ENCODE data around the gene NADK2. TPM values are rescaled to one million over a fixed set of nuclear protein-coding genes. Genes with fewer than 3 reads are reported as not detected.
A peak's percentile ranks its signal among the peaks of the same experiment; 100 is the strongest.

Gene NADK2
- total RNA-seq, 1 donor from 2014 or later: 38.4 TPM

DNA sequence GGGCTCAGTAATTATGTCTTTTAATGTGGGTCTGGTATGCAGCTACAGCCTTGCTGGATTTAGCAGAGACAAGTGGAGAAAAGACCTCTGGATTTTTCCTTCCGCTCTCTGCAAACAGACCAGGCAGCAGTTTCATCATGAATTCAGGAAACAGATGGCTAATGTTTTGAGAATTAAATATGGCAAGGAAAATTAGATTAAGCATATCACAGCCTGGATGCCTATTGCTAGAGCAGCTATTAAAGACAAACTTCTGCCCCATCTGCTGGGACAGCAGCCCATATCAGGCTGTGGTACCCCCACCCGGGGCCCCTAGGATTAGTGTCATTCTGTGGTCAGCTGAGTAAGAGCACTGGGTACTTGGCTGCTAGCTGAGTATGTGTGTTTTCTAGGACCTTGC, 83.6 kb downstream of the NADK2 start:
- Mint-ChIP-seq H3K27me3 (no peaks in the 10 kb centered on the region), H3K4me3 (no peak overlapping the region), H3K27ac (no peak overlapping the region), H3K9me3 (no peaks in the 10 kb centered on the region), H3K36me3 (peaks cover 52% of the 10 kb centered on the region), H3K4me1 (ENCODE audit: unreplicated experiment) (peaks cover 46% of the 10 kb centered on the region)
- DNase-seq (ENCODE audit: extremely low spot score, unreplicated experiment): no peak
- no peak for TF ChIP-seq CTCF (conservative IDR thresholded peaks at IDR 0.05)

- Mint-ChIP-seq H3K36me3 (peaks cover 37% of the 10 kb centered on the region), H3K27me3 (no peaks in the 10 kb centered on the region), H3K9me3 (no peaks in the 10 kb centered on the region), H3K4me1 (ENCODE audit: unreplicated experiment) (peaks cover 46% of the 10 kb centered on the region), H3K4me3 (peak overlapping the region; percentile 58), H3K27ac (peak overlapping the region; percentile 87)
- no peak for DNase-seq (ENCODE audit: extremely low spot score, unreplicated experiment)
- TF ChIP-seq CTCF (conservative IDR thresholded peaks at IDR 0.05): no peak
Observed at GRCh38 chr5:36156619-36157018, 85.1 kb downstream of the NADK2 start.

DNA sequence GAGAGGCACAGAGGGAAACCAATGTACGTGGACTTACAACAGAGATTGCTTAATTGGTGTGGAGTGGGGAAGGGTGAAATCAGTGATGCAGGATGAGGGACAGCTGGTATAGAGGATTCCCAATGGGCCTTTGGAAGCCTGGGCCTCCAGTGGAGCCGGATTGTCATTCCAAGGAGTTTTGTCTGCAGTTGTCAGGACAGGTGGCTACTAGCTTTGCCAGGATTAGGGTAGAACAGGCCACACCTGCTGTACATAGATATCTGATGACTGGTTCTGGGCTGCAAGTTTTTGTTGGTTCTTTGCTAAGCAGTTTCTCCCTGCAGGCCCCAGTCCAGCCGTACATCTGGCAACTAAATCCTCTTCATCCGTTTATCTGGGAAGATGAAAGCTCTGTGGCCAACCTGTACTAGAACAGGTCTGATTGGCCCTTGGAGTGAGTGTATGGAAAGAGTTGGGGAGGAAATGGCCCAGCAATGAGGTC, 85.6 kb downstream of the NADK2 start:
- no peak for TF ChIP-seq CTCF (conservative IDR thresholded peaks at IDR 0.05)
- no peak for DNase-seq (ENCODE audit: extremely low spot score, unreplicated experiment)
- Mint-ChIP-seq H3K4me3 (peak overlapping the region; percentile 58), H3K27ac (peak overlapping the region; percentile 87), H3K27me3 (no peaks in the 10 kb centered on the region), H3K4me1 (ENCODE audit: unreplicated experiment) (peaks cover 43% of the 10 kb centered on the region), H3K9me3 (no peaks in the 10 kb centered on the region), H3K36me3 (peaks cover 32% of the 10 kb centered on the region)

DNA sequence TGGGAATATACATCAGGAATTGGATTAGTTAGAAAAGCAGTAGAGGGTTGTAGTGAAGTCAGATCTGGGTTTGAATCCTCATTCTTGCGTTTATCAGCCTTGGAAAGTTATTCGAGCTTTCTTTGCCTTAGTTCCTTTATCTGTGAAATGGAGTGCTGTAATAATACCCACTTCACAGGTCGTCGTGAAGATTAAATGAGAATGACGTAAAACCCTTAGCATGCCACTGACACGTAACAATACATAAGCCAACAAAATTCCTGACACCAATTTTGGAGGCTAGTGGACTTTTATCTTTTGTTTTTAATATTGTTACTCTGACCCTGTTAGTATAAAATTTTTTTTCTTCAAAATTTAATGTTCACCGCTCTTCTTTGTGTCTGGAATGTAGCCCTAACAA, 86.4 kb downstream of the NADK2 start:
- H3K9me3 Mint-ChIP-seq: no peaks in the 10 kb centered on the region
- H3K4me3 Mint-ChIP-seq: no peak overlapping the region
- H3K4me1 Mint-ChIP-seq (ENCODE audit: unreplicated experiment): peaks cover 50% of the 10 kb centered on the region
- peak overlapping the region; percentile 87 for H3K27ac Mint-ChIP-seq
- no peaks in the 10 kb centered on the region for H3K27me3 Mint-ChIP-seq
- H3K36me3 Mint-ChIP-seq: peaks cover 32% of the 10 kb centered on the region
- TF ChIP-seq CTCF (conservative IDR thresholded peaks at IDR 0.05): no peak
- no peak for DNase-seq (ENCODE audit: extremely low spot score, unreplicated experiment)

GRCh38 chr5:36153726-36154125, 88.0 kb downstream of the NADK2 start:
- peaks cover 25% of the 10 kb centered on the region for H3K36me3 Mint-ChIP-seq

More at GRCh38 chr5:36153726-36154125, 88.0 kb downstream of the NADK2 start:
- H3K27ac Mint-ChIP-seq: peak overlapping the region; percentile 94
- no peak for DNase-seq (ENCODE audit: extremely low spot score, unreplicated experiment)
- TF ChIP-seq CTCF (conservative IDR thresholded peaks at IDR 0.05): no peak
- no peaks in the 10 kb centered on the region for H3K27me3 Mint-ChIP-seq
- H3K4me3 Mint-ChIP-seq: peak overlapping the region; percentile 92
- H3K4me1 Mint-ChIP-seq (ENCODE audit: unreplicated experiment): peaks cover 55% of the 10 kb centered on the region
- H3K9me3 Mint-ChIP-seq: no peaks in the 10 kb centered on the region

Measured in type B pancreatic cell (in vitro differentiated cells).